Fibroblast of mammary gland (primary cell): Measurements from ENCODE around the gene CHST11.
A peak's percentile ranks its signal among the peaks of the same experiment; 100 is the strongest.

Source experiments
- DNase-seq: peaks from one replicate; pipeline ENCODE4 v3.0.0-alpha.2; 2010; ENCODE audit warnings: low read depth
- H3K4me3 ChIP-seq: 2 replicates; pipeline ENCODE4 v1.5.1; 2011; ENCODE audit warnings: low read depth, mild to moderate bottlenecking, low read length, moderate library complexity; ENCODE audit not compliant: control insufficient read depth
- TF ChIP-seq, protein P1 (sequence below): conservative IDR thresholded peaks from 2 replicates; pipeline ENCODE4 v1.5.1; 2011; ENCODE audit warnings: low read depth, low read length, inconsistent platforms; ENCODE audit not compliant: control insufficient read depth, insufficient read depth

Gene CHST11

GRCh38 chr12:104662203-104662602 lies 205.5 kb downstream of the CHST11 start:
- H3K4me3 ChIP-seq, result no peak overlapping the region
- TF ChIP-seq, protein P1, sequence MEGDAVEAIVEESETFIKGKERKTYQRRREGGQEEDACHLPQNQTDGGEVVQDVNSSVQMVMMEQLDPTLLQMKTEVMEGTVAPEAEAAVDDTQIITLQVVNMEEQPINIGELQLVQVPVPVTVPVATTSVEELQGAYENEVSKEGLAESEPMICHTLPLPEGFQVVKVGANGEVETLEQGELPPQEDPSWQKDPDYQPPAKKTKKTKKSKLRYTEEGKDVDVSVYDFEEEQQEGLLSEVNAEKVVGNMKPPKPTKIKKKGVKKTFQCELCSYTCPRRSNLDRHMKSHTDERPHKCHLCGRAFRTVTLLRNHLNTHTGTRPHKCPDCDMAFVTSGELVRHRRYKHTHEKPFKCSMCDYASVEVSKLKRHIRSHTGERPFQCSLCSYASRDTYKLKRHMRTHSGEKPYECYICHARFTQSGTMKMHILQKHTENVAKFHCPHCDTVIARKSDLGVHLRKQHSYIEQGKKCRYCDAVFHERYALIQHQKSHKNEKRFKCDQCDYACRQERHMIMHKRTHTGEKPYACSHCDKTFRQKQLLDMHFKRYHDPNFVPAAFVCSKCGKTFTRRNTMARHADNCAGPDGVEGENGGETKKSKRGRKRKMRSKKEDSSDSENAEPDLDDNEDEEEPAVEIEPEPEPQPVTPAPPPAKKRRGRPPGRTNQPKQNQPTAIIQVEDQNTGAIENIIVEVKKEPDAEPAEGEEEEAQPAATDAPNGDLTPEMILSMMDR, result no peak
- no peak for DNase-seq

- TF ChIP-seq, protein P1, result no peak
- no peak overlapping the region for H3K4me3 ChIP-seq
- no peak for DNase-seq
Measured at GRCh38 chr12:104662908-104663307, 206.2 kb downstream of the CHST11 start.

GRCh38 chr12:104664351-104664750 lies 207.6 kb downstream of the CHST11 start:
- TF ChIP-seq, protein P1, result no peak
- no peak overlapping the region for H3K4me3 ChIP-seq
- no peak for DNase-seq

GRCh38 chr12:104665296-104665695 lies 208.5 kb downstream of the CHST11 start:
- no peak overlapping the region for H3K4me3 ChIP-seq
- TF ChIP-seq, protein P1, result no peak
- DNase-seq, result no peak

DNA sequence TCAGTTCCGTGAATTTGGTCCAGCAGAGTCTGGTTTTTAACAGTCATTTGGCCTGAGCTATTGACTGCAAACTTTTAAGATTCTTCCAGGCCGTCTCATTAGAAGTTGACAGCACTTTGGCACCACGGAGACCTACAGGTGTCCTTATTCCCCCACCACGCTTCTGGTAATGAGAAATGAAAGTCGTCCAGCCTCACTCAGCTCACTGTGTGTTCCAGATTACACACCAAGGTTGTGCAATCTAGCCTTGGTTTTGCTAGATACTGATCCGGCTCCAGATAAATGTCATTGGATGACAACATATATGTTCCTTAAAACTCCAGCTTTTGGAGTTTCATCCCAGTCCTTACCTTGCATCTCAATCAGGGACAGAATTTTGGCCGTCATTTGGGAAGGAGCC lies 210.4 kb downstream of the CHST11 start:
- DNase-seq, result peak; percentile 78
- H3K4me3 ChIP-seq, result no peak overlapping the region

DNA sequence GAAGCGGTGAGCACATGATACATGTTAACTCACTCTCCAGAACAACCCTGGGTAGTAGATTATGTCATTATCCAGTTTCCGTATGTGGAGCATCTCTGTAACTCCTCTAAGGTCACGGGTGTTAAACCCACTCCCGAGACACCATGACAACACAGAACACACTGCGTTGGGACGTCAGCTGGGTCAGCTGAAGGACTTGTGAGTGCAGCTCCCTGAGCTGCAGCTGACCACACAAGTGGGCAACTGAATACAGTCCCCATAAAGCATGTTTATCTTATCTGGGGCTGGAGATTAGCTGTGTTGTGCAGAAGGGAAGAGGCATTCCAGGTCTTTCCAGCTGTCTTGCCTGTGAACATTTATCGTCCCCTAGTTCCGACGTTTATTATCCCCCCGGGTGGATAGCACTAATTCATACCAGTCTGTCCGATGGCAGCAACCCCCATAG lies 211.5 kb downstream of the CHST11 start:
- TF ChIP-seq, protein P1, result no peak
- no peak overlapping the region for H3K4me3 ChIP-seq
- no peak for DNase-seq

More for the DNA sequence above, 210.4 kb downstream of the CHST11 start:
- TF ChIP-seq, protein P1, result no peak
